Activated CD8-positive, alpha-beta memory T cell treated with anti-CD3 and anti-CD28 coated beads for 48 hours (primary cell): ENCODE data around the gene EGLN3.
"Not testable (repeated sequence)": the region's sequence is repeated elsewhere in the genome, so short reads cannot be mapped to it uniquely, and the experiment has no call there.

Source experiments
- DNase-seq, 3 experiments: peaks; one replicate each; pipeline ENCODE4 v3.0.0-alpha.2; 2020; ENCODE audit warnings: low read depth in 2 of 3, low spot score in 2 of 3

The EGLN3 gene

GRCh38 chr14:33938131-33938949 lies 12.5 kb downstream of the EGLN3 start:
- DNase-seq, result no peak

- no peak for DNase-seq
These were observed 14.5 kb downstream of the EGLN3 start for GRCh38 chr14:33936391-33936790.

- no peak for DNase-seq
These were observed 15.9 kb downstream of the EGLN3 start for GRCh38 chr14:33934938-33935337.

GRCh38 chr14:33934043-33934750 lies 16.7 kb downstream of the EGLN3 start:
- DNase-seq, result no peak

- no peak for DNase-seq
These were observed 17.4 kb downstream of the EGLN3 start for GRCh38 chr14:33933386-33933933.

GRCh38 chr14:33932576-33933345 lies 18.1 kb downstream of the EGLN3 start:
- no peak for DNase-seq

GRCh38 chr14:33932033-33932432 lies 18.8 kb downstream of the EGLN3 start:
- DNase-seq, result no peak

GRCh38 chr14:33931461-33931860 lies 19.4 kb downstream of the EGLN3 start:
- DNase-seq, result no peak

- no peak for DNase-seq
These were observed 20.4 kb downstream of the EGLN3 start for GRCh38 chr14:33930439-33930838.

- no peak for DNase-seq
These were observed 21.0 kb downstream of the EGLN3 start for GRCh38 chr14:33929799-33930408.

GRCh38 chr14:33928895-33929294 lies 22.0 kb downstream of the EGLN3 start:
- DNase-seq, result no peak

- no peak for DNase-seq
These were observed 22.9 kb downstream of the EGLN3 start for GRCh38 chr14:33927944-33928343.

GRCh38 chr14:33926967-33927366 lies 23.9 kb downstream of the EGLN3 start:
- DNase-seq, result not testable (repeated sequence)

- no peak for DNase-seq
These were observed 24.9 kb downstream of the EGLN3 start for GRCh38 chr14:33925946-33926345.

GRCh38 chr14:33925235-33925634 lies 25.6 kb downstream of the EGLN3 start:
- no peak for DNase-seq

- no peak for DNase-seq
These were observed 26.2 kb downstream of the EGLN3 start for GRCh38 chr14:33924566-33925100.

GRCh38 chr14:33922125-33922524 lies 28.7 kb downstream of the EGLN3 start:
- DNase-seq, result no peak

GRCh38 chr14:33918256-33918655 lies 32.6 kb downstream of the EGLN3 start:
- DNase-seq, result no peak

- no peak for DNase-seq
These were observed 33.2 kb downstream of the EGLN3 start for GRCh38 chr14:33917661-33918060.

GRCh38 chr14:33916663-33917565 lies 34.0 kb downstream of the EGLN3 start:
- DNase-seq, result no peak
